PC-3 (cell line): ENCODE results near the gene ITIH5. TPM values are rescaled to one million over a fixed set of nuclear protein-coding genes. Genes with fewer than 3 reads are reported as not detected.

Source experiments
- ATAC-seq: fragments of 200-7000 bp; cut with Tn5 transposase; 2 replicates; pipeline ENCODE4 v1.9.1; 2020; ENCODE audit warnings: mild to moderate bottlenecking, moderate library complexity
- BruUV-seq: library from RNA; stranded (reverse); fragments of 400-500 nt; replicated peaks from 2 replicates; lab custom pipeline; 2021; lab: Mats Ljungman, UMichigan
- CTCF ChIA-PET: fragments of 300-600 bp; sonication (Branson Sonifier 250); formaldehyde crosslinking; loops from one replicate; lab custom pipeline; 2022; ENCODE audit warnings: antibody characterized with exemption; lab: Charles Lee
- POLR2A ChIA-PET: fragments of 300-600 bp; sonication (Branson Sonifier 250); formaldehyde crosslinking; loops from one replicate; lab custom pipeline; 2022; ENCODE audit warnings: antibody characterized with exemption; ENCODE audit not compliant: unreplicated experiment; lab: Charles Lee
- DNase-seq: peaks from one replicate; pipeline ENCODE4 v3.0.0-alpha.2; 2015
- H2AFZ ChIP-seq: fragments of 300-600 bp; sonication (generic); 2 replicates; pipeline ENCODE4 v1.6.0; 2016; ENCODE audit warnings: antibody characterized with exemption, low read length
- H3F3A ChIP-seq: fragments of 300-600 bp; sonication (generic); one replicate; pipeline ENCODE4 v1.6.0; 2017; ENCODE audit warnings: antibody characterized with exemption, low read length, control low read depth, mild to moderate bottlenecking; ENCODE audit not compliant: unreplicated experiment
- H3K27ac ChIP-seq: fragments of 300-600 bp; sonication (generic); 2 replicates; pipeline ENCODE4 v1.5.1; 2016; ENCODE audit warnings: mild to moderate bottlenecking, low read length
- H3K27me3 ChIP-seq: fragments of 300-600 bp; sonication (generic); 2 replicates; pipeline ENCODE4 v1.6.1; 2016; ENCODE audit warnings: low read length, mixed read lengths
- H3K36me3 ChIP-seq: fragments of 300-600 bp; sonication (generic); 2 replicates; pipeline ENCODE4 v1.6.1; 2016; ENCODE audit warnings: low read depth, mixed run types, low read length, mixed read lengths
- H3K4me1 ChIP-seq: fragments of 300-600 bp; sonication (generic); 2 replicates; pipeline ENCODE4 v1.5.1; 2016; ENCODE audit warnings: low read length; ENCODE audit not compliant: insufficient read depth
- H3K4me2 ChIP-seq: fragments of 300-600 bp; sonication (generic); 2 replicates; pipeline ENCODE4 v1.6.0; 2016; ENCODE audit warnings: low read length
- H3K4me3 ChIP-seq: fragments of 300-600 bp; sonication (generic); 2 replicates; pipeline ENCODE4 v1.5.1; 2016; ENCODE audit warnings: mild to moderate bottlenecking, low read length, mixed read lengths
- H3K79me2 ChIP-seq: fragments of 300-600 bp; sonication (generic); 2 replicates; pipeline ENCODE4 v1.6.1; 2017; ENCODE audit warnings: low read length, mixed read lengths
- H3K9ac ChIP-seq: fragments of 300-600 bp; sonication (generic); 2 replicates; pipeline ENCODE4 v1.6.0; 2016; ENCODE audit warnings: mild to moderate bottlenecking, low read length
- H3K9me2 ChIP-seq: fragments of 300-600 bp; sonication (generic); replicated peaks from 2 replicates; pipeline ENCODE4 v1.6.1; 2016; ENCODE audit warnings: mixed run types, low read length, mixed read lengths
- H3K9me3 ChIP-seq: fragments of 300-600 bp; sonication (generic); 2 replicates; pipeline ENCODE4 v1.6.1; 2016; ENCODE audit warnings: low read length, mixed read lengths
- H4K20me1 ChIP-seq: fragments of 300-600 bp; sonication (generic); 2 replicates; pipeline ENCODE4 v1.6.1; 2016; ENCODE audit warnings: low read length, mixed read lengths
- EZH2 ChIP-seq: fragments of 300-600 bp; sonication (generic); IDR thresholded peaks from one replicate; pipeline ENCODE4 v1.6.1; 2017; ENCODE audit warnings: antibody characterized with exemption, mild to moderate bottlenecking, low read length; ENCODE audit not compliant: unreplicated experiment
- EZH2phosphoT487 ChIP-seq: fragments of 300-600 bp; sonication (generic); IDR thresholded peaks from 2 replicates; pipeline ENCODE4 v1.6.1; 2018; ENCODE audit warnings: mild to moderate bottlenecking, antibody characterized with exemption, low read length, borderline replicate concordance
- intact Hi-C: fragments of 100-400 bp; cut with micrococcal nuclease; formaldehyde crosslinking; loops from 2 replicates; pipeline ENCODE4 v1.9.0; 2023
- total RNA-seq: library from RNA; depleted of rRNA; stranded (reverse); fragments of >200 nt; gene quantifications from 2 replicates; pipeline ENCODE4 v1.2.3, GENCODE V29; 2014
- TF ChIP-seq, protein P1 (sequence below): fragments of 300-600 bp; sonication (generic); conservative IDR thresholded peaks from 2 replicates; pipeline ENCODE4 v1.5.1; 2017; ENCODE audit warnings: antibody characterized with exemption, low read depth, mild to moderate bottlenecking, low read length

ITIH5 gene
- total RNA-seq, 1 experiment from 2014 or later, result not detected

DNA sequence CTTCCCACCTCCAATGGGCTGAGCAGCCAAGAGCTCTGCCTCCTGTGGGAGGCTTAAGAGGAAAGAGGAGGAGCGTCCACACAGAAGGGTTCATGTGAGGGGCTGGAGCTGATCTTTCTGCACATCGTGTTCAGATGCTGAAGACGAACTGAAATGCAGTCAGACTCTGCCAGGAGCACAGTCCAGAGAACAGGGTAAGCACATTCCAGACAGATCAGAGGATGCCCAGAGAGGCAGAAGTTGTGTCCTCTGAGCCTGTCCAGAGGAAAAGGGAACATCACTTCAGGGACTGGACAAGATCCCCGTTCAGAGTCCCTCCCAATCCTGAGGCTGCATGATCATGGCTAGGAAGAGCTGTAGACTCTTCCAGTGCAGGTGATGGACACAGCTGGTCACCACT, 72.9 kb downstream of the ITIH5 start:
- 0 out of 2 replicates have a peak, but pooled peaks cover 5% of the 10 kb centered on the region for H3K27me3 ChIP-seq
- no peak for DNase-seq
- H4K20me1 ChIP-seq, result no peaks in the 10 kb centered on the region
- intact Hi-C loops, result no loop called here
- POLR2A ChIA-PET, result no interaction called here
- H3F3A ChIP-seq, result no peaks in the 10 kb centered on the region
- H3K36me3 ChIP-seq, result no peaks in the 10 kb centered on the region
- H3K4me3 ChIP-seq, result no peak overlapping the region
- ATAC-seq, result no peak
- BruUV-seq, result no TSS peak
- H3K79me2 ChIP-seq, result no peaks in the 10 kb centered on the region
- H3K4me2 ChIP-seq, result no peak overlapping the region
- no peak overlapping the region for H3K9ac ChIP-seq
- TF ChIP-seq EZH2phosphoT487 (no peak), EZH2 (no peak)
- TF ChIP-seq, protein P1, sequence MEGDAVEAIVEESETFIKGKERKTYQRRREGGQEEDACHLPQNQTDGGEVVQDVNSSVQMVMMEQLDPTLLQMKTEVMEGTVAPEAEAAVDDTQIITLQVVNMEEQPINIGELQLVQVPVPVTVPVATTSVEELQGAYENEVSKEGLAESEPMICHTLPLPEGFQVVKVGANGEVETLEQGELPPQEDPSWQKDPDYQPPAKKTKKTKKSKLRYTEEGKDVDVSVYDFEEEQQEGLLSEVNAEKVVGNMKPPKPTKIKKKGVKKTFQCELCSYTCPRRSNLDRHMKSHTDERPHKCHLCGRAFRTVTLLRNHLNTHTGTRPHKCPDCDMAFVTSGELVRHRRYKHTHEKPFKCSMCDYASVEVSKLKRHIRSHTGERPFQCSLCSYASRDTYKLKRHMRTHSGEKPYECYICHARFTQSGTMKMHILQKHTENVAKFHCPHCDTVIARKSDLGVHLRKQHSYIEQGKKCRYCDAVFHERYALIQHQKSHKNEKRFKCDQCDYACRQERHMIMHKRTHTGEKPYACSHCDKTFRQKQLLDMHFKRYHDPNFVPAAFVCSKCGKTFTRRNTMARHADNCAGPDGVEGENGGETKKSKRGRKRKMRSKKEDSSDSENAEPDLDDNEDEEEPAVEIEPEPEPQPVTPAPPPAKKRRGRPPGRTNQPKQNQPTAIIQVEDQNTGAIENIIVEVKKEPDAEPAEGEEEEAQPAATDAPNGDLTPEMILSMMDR, result no peak
- H3K9me2 ChIP-seq, result no peaks in the 10 kb centered on the region
- CTCF ChIA-PET, result no interaction called here
- no peaks in the 10 kb centered on the region for H3K9me3 ChIP-seq
- H3K4me1 ChIP-seq, result no peaks in the 10 kb centered on the region
- H2AFZ ChIP-seq, result no peak overlapping the region
- no peak overlapping the region for H3K27ac ChIP-seq

DNA sequence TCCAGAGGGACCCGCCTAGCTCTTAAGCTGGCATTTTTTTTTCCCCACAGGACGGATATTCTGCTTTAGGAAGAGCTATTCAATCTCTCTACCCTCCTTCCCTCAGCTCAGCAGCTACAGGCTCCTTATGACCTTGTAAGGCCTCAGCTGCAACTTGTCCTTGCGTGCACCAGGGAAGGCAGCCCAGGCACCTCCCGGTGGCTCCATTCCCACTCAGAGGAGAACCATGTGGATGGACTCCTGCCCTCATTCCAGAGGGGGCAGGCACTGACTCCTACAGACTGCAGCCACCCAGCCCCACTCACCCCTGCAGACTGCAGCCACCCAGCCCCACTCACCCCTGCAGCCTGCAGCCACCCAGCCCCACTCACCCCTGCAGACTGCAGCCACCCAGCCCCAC, 73.7 kb downstream of the ITIH5 start:
- H3K27me3 ChIP-seq, result 0 out of 2 replicates have a peak, but pooled peaks cover 5% of the 10 kb centered on the region
- no peaks in the 10 kb centered on the region for H4K20me1 ChIP-seq
- H3K36me3 ChIP-seq, result no peaks in the 10 kb centered on the region
- H2AFZ ChIP-seq, result no peak overlapping the region
- H3K4me2 ChIP-seq, result no peak overlapping the region
- no peak overlapping the region for H3K9ac ChIP-seq
- no peaks in the 10 kb centered on the region for H3K9me3 ChIP-seq
- no peaks in the 10 kb centered on the region for H3K4me1 ChIP-seq
- BruUV-seq, result no TSS peak
- H3K4me3 ChIP-seq, result no peak overlapping the region
- POLR2A ChIA-PET, result no interaction called here
- no peaks in the 10 kb centered on the region for H3K9me2 ChIP-seq
- intact Hi-C loops, result no loop called here
- no peaks in the 10 kb centered on the region for H3F3A ChIP-seq
- H3K27ac ChIP-seq, result no peak overlapping the region
- DNase-seq (no peak), ATAC-seq (no peak)
- TF ChIP-seq EZH2phosphoT487 (no peak), EZH2 (no peak)
- TF ChIP-seq, protein P1, result no peak
- CTCF ChIA-PET, result no interaction called here
- no peaks in the 10 kb centered on the region for H3K79me2 ChIP-seq

DNA sequence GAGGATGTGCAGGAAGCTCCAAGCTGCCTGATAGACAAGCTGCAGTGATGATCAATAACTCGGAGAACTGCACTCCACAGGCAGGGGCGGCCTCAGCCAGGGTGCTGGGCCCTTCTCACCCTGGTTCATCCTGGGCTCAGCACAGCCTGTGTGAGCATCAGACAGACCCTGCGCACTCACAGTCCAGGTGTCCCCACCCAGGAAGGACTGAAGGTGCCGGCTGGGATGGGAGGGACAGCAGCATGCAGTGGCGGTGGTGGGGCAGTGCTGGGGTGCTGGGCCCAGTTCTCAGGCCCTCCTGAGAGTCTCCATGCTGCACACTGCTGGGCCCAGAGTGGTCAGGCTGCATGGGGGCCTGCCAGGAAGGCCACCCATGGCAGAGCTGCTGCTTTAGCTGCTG, 74.1 kb downstream of the ITIH5 start:
- intact Hi-C loops, result no loop called here
- TF ChIP-seq EZH2, result no peak
- no peak for TF ChIP-seq EZH2phosphoT487
- TF ChIP-seq, protein P1, result no peak
- Histone ChIP-seq H3K9me2 (no peaks in the 10 kb centered on the region), H3K4me1 (no peaks in the 10 kb centered on the region), H3K9me3 (no peaks in the 10 kb centered on the region), H3K79me2 (no peaks in the 10 kb centered on the region), H2AFZ (no peak overlapping the region), H3K27me3 (0 out of 2 replicates have a peak, but pooled peaks cover 7% of the 10 kb centered on the region), H4K20me1 (no peaks in the 10 kb centered on the region), H3F3A (no peaks in the 10 kb centered on the region), H3K9ac (no peak overlapping the region), H3K4me3 (no peak overlapping the region), H3K4me2 (no peak overlapping the region), H3K36me3 (no peaks in the 10 kb centered on the region), H3K27ac (no peak overlapping the region)
- DNase-seq, result no peak
- ChIA-PET CTCF (no interaction called here), POLR2A (no interaction called here)
- ATAC-seq, result no peak
- BruUV-seq, result no TSS peak
